ENCODE data around the gene PHLPP1.

The PHLPP1 gene

GRCh38 chr18:62711781-62712180 lies 3.6 kb upstream of the PHLPP1 start:
- H3K9me3 Mint-ChIP-seq: no peaks in the 10 kb centered on the region
- no peak for DNase-seq
- no peaks in the 10 kb centered on the region for H3K36me3 Mint-ChIP-seq
- H3K27me3 Mint-ChIP-seq: peaks cover 14% of the 10 kb centered on the region
- H3K27ac Mint-ChIP-seq: no peak overlapping the region
- CTCF ChIA-PET: interaction anchor here (0.7 to 2.1 kb wide), 2 partner anchors 246 to 271 kb away, joined by 3 to 13 read pairs; no protein-coding TSS in a partner anchor
- H3K4me1 Mint-ChIP-seq: peaks cover 7% of the 10 kb centered on the region
- no peak overlapping the region for H3K4me3 Mint-ChIP-seq

GRCh38 chr18:62713651-62714247 lies 1.6 kb upstream of the PHLPP1 start:
- Mint-ChIP-seq H3K27me3 (peaks cover 25% of the 10 kb centered on the region), H3K27ac (no peak overlapping the region), H3K9me3 (no peaks in the 10 kb centered on the region), H3K36me3 (no peaks in the 10 kb centered on the region), H3K4me3 (no peak overlapping the region), H3K4me1 (peaks cover 20% of the 10 kb centered on the region)
- no peak for DNase-seq
- CTCF ChIA-PET: no interaction called here

- H3K4me3 Mint-ChIP-seq: peak overlapping the region; percentile 85
- peaks cover 24% of the 10 kb centered on the region for H3K4me1 Mint-ChIP-seq
- no peaks in the 10 kb centered on the region for H3K36me3 Mint-ChIP-seq
- H3K9me3 Mint-ChIP-seq: no peaks in the 10 kb centered on the region
- peak overlapping the region; percentile 90 for H3K27ac Mint-ChIP-seq
- DNase-seq: peak; percentile 94
- peaks cover 25% of the 10 kb centered on the region for H3K27me3 Mint-ChIP-seq
- CTCF ChIA-PET: interaction anchor here (0.6 to 4.2 kb wide), 17 partner anchors 12 to 725 kb away, joined by 3 to 70 read pairs (median 4); no protein-coding TSS in a partner anchor
Observed at GRCh38 chr18:62714671-62715435, 488 bp upstream of the PHLPP1 start.

- Mint-ChIP-seq H3K27ac (no peak overlapping the region), H3K9me3 (no peaks in the 10 kb centered on the region)
- CTCF ChIA-PET: interaction anchor here (1.1 to 4.2 kb wide), 9 partner anchors 78 to 724 kb away, joined by 3 to 70 read pairs (median 4); no protein-coding TSS in a partner anchor
Observed at GRCh38 chr18:62715759-62716615, 646 bp downstream of the PHLPP1 start.

GRCh38 chr18:62716619-62717168 lies 1.4 kb downstream of the PHLPP1 start:
- Mint-ChIP-seq H3K4me1 (peaks cover 24% of the 10 kb centered on the region), H3K36me3 (no peaks in the 10 kb centered on the region), H3K27ac (no peak overlapping the region), H3K4me3 (peak overlapping the region; percentile 76), H3K9me3 (no peaks in the 10 kb centered on the region), H3K27me3 (peaks cover 26% of the 10 kb centered on the region)
- DNase-seq: peak; percentile 42
- CTCF ChIA-PET: interaction anchor here (1.1 to 4.2 kb wide), 9 partner anchors 67 to 723 kb away, joined by 3 to 70 read pairs (median 4); no protein-coding TSS in a partner anchor

More at GRCh38 chr18:62715759-62716615, 646 bp downstream of the PHLPP1 start:
- Mint-ChIP-seq H3K36me3 (no peaks in the 10 kb centered on the region), H3K4me3 (peak overlapping the region; percentile 85), H3K4me1 (peaks cover 24% of the 10 kb centered on the region), H3K27me3 (peaks cover 28% of the 10 kb centered on the region)
- DNase-seq: peak; percentile 76

GRCh38 chr18:62717169-62717924 lies 2.0 kb downstream of the PHLPP1 start:
- Mint-ChIP-seq H3K4me3 (peak overlapping the region; percentile 76), H3K36me3 (no peaks in the 10 kb centered on the region), H3K9me3 (no peaks in the 10 kb centered on the region), H3K27ac (peak overlapping the region; percentile 10), H3K27me3 (peaks cover 24% of the 10 kb centered on the region), H3K4me1 (peaks cover 24% of the 10 kb centered on the region)
- CTCF ChIA-PET: interaction anchor here (1.1 to 4.2 kb wide), 7 partner anchors 66 to 722 kb away, joined by 3 to 70 read pairs (median 4); no protein-coding TSS in a partner anchor
- DNase-seq: peak; percentile 41

GRCh38 chr18:62717925-62718800 lies 2.8 kb downstream of the PHLPP1 start:
- no peak overlapping the region for H3K27ac Mint-ChIP-seq
- no peaks in the 10 kb centered on the region for H3K36me3 Mint-ChIP-seq
- CTCF ChIA-PET: interaction anchor here (1.5 to 4.2 kb wide), 3 partner anchors 65 to 264 kb away, joined by 3 to 70 read pairs (median 4); no protein-coding TSS in a partner anchor
- H3K27me3 Mint-ChIP-seq: peaks cover 24% of the 10 kb centered on the region
- H3K4me1 Mint-ChIP-seq: peaks cover 24% of the 10 kb centered on the region
- H3K4me3 Mint-ChIP-seq: peak overlapping the region; percentile 76
- DNase-seq: no peak
- no peaks in the 10 kb centered on the region for H3K9me3 Mint-ChIP-seq

GRCh38 chr18:62720048-62720447 lies 4.7 kb downstream of the PHLPP1 start:
- no peak overlapping the region for H3K27ac Mint-ChIP-seq
- H3K4me3 Mint-ChIP-seq: no peak overlapping the region
- H3K4me1 Mint-ChIP-seq: peaks cover 17% of the 10 kb centered on the region
- H3K27me3 Mint-ChIP-seq: peaks cover 22% of the 10 kb centered on the region
- CTCF ChIA-PET: interaction anchor here (1.6 to 1.8 kb wide), 3 partner anchors 238 to 662 kb away, joined by 3 to 9 read pairs (median 5); no protein-coding TSS in a partner anchor
- no peaks in the 10 kb centered on the region for H3K9me3 Mint-ChIP-seq
- H3K36me3 Mint-ChIP-seq: no peaks in the 10 kb centered on the region
- no peak for DNase-seq

GRCh38 chr18:62720766-62721613 lies 5.6 kb downstream of the PHLPP1 start:
- Mint-ChIP-seq H3K27ac (no peak overlapping the region), H3K4me3 (no peak overlapping the region), H3K27me3 (peaks cover 19% of the 10 kb centered on the region), H3K9me3 (no peaks in the 10 kb centered on the region), H3K4me1 (peaks cover 17% of the 10 kb centered on the region), H3K36me3 (no peaks in the 10 kb centered on the region)
- CTCF ChIA-PET: no interaction called here
- no peak for DNase-seq

- H3K9me3 Mint-ChIP-seq: no peaks in the 10 kb centered on the region
- CTCF ChIA-PET: no interaction called here
- peaks cover 14% of the 10 kb centered on the region for H3K27me3 Mint-ChIP-seq
- H3K27ac Mint-ChIP-seq: no peak overlapping the region
- no peak for DNase-seq
- H3K4me1 Mint-ChIP-seq: peaks cover 15% of the 10 kb centered on the region
- H3K36me3 Mint-ChIP-seq: no peaks in the 10 kb centered on the region
- no peak overlapping the region for H3K4me3 Mint-ChIP-seq
Observed at GRCh38 chr18:62721839-62722795, 6.8 kb downstream of the PHLPP1 start.

- Mint-ChIP-seq H3K4me1 (peaks cover 4% of the 10 kb centered on the region), H3K9me3 (no peaks in the 10 kb centered on the region), H3K27ac (no peak overlapping the region), H3K36me3 (no peaks in the 10 kb centered on the region), H3K27me3 (peaks cover 5% of the 10 kb centered on the region), H3K4me3 (no peak overlapping the region)
- DNase-seq: no peak
- CTCF ChIA-PET: no interaction called here
Observed at GRCh38 chr18:62723666-62724281, 8.4 kb downstream of the PHLPP1 start.
